Coronary artery (tissue), 2 donors: Measurements from ENCODE around the gene CCDC69.

Experiments
- DNase-seq: peaks from one replicate; pipeline ENCODE4 v3.0.0-alpha.2; 2017; ENCODE audit warnings: low spot score
- H3K27ac ChIP-seq, 2 donors: fragments of 200-600 bp; sonication (generic); one replicate each; pipeline ENCODE4 v1.5.1; 2016 to 2019
- H3K4me3 ChIP-seq: fragments of 200-600 bp; sonication (generic); 2 replicates; pipeline ENCODE4 v1.5.1; 2016; ENCODE audit warnings: mild to moderate bottlenecking, moderate library complexity
- TF ChIP-seq, protein P1 (sequence below): fragments of 200-600 bp; sonication (generic); IDR thresholded peaks from one replicate; pipeline ENCODE4 v1.5.1; 2019; ENCODE audit warnings: antibody characterized with exemption

Gene CCDC69

DNA sequence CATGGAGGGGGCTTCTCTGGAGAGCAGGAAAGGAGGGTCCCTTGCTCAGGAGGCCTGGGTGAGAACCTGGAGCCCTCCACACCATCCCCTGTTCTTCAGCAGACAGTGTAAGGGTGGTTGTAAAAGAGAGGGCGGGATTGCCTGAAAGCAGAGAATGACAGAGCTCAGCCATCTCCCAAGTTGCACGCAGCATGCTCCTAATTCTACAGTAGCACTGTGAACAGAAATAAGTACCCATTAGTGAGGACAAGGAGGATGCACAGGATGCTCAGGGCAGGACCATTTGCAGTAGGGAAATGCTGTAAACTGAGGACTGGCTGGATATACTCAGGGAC lies 8.4 kb downstream of the CCDC69 start:
- TF ChIP-seq, protein P1, sequence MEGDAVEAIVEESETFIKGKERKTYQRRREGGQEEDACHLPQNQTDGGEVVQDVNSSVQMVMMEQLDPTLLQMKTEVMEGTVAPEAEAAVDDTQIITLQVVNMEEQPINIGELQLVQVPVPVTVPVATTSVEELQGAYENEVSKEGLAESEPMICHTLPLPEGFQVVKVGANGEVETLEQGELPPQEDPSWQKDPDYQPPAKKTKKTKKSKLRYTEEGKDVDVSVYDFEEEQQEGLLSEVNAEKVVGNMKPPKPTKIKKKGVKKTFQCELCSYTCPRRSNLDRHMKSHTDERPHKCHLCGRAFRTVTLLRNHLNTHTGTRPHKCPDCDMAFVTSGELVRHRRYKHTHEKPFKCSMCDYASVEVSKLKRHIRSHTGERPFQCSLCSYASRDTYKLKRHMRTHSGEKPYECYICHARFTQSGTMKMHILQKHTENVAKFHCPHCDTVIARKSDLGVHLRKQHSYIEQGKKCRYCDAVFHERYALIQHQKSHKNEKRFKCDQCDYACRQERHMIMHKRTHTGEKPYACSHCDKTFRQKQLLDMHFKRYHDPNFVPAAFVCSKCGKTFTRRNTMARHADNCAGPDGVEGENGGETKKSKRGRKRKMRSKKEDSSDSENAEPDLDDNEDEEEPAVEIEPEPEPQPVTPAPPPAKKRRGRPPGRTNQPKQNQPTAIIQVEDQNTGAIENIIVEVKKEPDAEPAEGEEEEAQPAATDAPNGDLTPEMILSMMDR, result no peak
- no peak overlapping the region for H3K4me3 ChIP-seq
- DNase-seq, result no peak
- H3K27ac ChIP-seq, result peak overlapping the region in 1 of 2 donors; percentile 82

DNA sequence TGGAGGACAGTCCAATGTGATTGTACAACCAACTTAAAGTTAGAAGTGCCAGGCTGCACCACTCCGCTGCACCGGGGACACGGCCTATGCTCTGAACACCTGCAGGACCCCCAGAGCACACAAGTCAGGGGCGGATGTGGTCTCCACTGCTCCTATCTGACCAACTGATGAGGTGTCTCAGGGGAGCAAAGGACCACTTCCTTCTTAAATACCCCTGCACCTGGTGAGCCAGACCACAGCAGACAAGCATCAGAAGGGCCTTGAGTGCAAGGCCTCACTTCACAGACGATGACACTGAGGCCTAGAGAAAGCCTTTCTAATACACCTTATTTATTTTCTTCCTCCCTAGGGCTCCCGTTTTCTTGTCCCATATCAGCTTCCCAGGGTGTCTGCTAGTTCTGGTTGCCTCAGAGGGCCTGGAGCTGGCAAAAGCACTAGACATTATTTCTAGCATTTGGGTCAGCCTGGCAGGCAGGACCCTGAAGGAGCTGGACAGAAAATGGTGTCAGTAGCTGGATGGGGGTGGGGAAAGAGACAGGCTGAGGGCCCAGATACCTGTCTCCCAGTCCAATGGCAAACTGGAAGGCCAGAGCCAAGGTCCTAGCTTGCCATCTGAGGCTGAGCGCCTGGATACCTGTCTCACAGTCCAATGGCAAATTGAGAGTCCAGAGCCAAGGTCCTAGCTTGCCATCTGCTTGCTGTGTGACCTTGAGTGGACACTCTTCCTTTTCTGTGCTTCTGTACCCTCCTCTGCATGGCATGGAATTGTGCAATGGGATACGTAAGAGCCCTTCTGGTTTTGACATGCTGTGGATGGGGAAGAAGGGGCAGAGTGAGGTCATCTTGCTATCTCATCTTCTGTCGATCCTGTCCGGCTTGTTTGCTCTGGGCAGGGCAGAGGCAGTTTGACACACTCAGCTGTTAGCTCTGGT lies 9.0 kb downstream of the CCDC69 start:
- DNase-seq, result no peak
- peak overlapping the region; percentile 27 for H3K4me3 ChIP-seq
- peak overlapping the region; percentile 27 to 82 for H3K27ac ChIP-seq
- TF ChIP-seq, protein P1, result no peak

DNA sequence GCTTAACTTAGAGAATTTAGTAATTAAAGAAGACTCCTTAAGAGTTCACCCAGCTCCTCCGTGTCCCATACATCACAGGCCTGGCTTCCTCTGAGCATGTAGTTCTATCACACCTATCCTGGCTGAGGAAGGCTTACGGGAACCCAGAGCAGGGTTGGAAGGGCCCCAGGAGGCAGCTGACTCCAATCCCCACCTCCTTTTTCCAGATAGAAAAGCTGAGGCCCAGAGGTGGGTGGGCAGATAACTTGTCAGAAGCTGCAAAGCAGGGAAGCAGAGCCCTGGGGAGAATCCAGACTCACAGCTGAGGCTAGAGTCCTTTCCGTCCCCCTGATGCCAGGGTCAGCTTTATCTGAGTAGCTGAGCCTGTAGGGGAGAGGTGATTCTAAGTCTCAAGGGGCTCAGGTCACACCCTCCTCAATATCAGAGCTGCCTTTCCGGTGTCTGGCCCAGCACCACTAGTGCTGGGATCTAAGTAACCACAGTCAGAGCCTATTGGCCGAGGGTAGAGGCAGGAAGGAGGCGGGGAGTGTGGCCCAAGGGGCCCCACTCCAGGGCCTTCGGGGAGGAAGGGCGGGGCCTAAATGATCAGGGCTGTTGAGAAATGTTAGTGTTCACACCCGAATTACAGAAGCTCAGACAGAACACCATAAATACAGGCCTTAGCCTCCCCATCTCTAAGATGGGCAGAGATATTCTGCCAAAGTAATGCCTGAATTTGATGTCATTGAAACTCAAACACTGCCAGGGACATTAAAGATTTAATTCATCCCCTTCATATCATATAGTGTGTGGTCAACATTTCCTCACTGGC lies 9.9 kb downstream of the CCDC69 start:
- peak overlapping the region; percentile 28 for H3K4me3 ChIP-seq
- peak; percentile 84 for DNase-seq
- TF ChIP-seq, protein P1, result no peak
- peak overlapping the region; percentile 27 to 82 for H3K27ac ChIP-seq

DNA sequence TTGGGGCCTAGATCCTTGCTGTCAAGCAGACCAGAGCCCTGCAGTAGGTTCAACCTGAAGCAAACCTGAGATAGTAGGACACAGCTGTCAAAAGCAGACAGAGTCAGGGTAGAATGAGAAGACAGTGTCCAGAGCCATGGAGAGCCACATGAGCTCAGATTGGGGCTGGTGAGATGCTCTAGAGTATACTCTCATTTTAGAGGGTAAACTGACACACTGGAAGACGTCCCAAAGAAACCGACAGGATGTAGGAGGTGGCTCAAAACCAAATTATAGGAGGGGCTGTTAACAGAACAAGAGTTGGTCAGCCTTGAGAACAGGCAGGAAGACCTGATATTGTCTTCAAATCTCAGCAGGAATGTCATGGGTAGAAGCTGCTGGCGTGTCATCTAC lies 11.5 kb downstream of the CCDC69 start:
- Histone ChIP-seq H3K27ac (peak overlapping the region in 1 of 2 donors; percentile 65), H3K4me3 (no peak overlapping the region)
- TF ChIP-seq, protein P1, result no peak
- no peak for DNase-seq

DNA sequence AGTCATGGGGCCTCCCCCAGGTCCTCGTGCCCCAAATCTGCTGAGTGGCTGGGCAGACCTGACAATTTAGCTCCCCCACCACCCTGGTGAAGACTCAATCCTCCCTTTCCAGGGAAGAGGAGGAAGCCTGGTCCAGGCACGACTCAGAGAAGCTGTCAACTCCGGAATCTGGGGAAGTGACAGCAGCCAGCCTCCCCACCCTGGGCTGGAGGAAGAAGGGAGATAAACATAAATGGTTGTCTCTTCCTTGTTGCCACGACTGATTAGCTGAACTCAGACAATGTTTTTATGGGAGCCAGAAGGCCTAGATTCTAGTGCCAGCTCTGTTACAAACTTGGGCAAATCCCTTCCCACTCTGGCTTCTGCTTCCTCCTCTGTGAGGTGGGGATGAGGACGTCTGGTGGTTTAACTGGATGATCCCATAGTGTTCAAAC lies 15.4 kb downstream of the CCDC69 start:
- DNase-seq, result no peak
- H3K4me3 ChIP-seq, result no peak overlapping the region
- TF ChIP-seq, protein P1, result no peak
- H3K27ac ChIP-seq, result peak overlapping the region; percentile 47 to 68

DNA sequence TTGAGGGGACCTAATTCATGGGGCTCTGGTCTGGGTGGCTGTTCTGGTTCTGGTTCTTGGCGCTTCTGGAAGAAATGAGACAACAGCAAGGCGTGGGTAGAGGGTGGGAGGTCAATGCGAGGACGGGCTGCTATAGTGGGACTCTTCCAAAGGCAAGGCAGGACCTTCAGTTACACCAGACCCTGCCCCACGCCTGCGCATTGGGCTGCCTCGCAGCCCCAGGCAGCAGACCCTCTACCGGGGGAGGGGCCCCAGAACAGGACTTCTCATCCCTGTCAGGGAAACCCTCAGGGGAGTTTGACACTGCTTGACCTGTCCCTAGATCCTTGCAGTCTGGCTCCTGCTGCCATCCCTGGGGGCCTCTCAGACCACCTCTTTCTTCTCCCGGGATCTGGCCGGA lies 18.5 kb downstream of the CCDC69 start:
- TF ChIP-seq, protein P1, result no peak
- Histone ChIP-seq H3K4me3 (no peak overlapping the region), H3K27ac (no peak overlapping the region)
- DNase-seq, result no peak
